Measurements from ENCODE around the gene KIAA0825.

- no peak for TF ChIP-seq EZH2 (IDR thresholded peaks at IDR 0.05; ENCODE audit: borderline replicate concordance, low read length)
- TF ChIP-seq, protein P1, sequence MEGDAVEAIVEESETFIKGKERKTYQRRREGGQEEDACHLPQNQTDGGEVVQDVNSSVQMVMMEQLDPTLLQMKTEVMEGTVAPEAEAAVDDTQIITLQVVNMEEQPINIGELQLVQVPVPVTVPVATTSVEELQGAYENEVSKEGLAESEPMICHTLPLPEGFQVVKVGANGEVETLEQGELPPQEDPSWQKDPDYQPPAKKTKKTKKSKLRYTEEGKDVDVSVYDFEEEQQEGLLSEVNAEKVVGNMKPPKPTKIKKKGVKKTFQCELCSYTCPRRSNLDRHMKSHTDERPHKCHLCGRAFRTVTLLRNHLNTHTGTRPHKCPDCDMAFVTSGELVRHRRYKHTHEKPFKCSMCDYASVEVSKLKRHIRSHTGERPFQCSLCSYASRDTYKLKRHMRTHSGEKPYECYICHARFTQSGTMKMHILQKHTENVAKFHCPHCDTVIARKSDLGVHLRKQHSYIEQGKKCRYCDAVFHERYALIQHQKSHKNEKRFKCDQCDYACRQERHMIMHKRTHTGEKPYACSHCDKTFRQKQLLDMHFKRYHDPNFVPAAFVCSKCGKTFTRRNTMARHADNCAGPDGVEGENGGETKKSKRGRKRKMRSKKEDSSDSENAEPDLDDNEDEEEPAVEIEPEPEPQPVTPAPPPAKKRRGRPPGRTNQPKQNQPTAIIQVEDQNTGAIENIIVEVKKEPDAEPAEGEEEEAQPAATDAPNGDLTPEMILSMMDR (conservative IDR thresholded peaks at IDR 0.05 in 1 of 2, IDR thresholded peaks at IDR 0.05 in 1 of 2; ENCODE audit: extremely low read depth in 1 of 2, insufficient read depth in 1 of 2, low read depth in 1 of 2, low read length in 2 of 2): no peak
These were observed 43.2 kb downstream of the KIAA0825 start for GRCh38 chr5:94575196-94575595.
